GM12872 (cell line): ENCODE measurements around the gene RETREG2.

Experiments
- TF ChIP-seq, protein P1 (sequence below): IDR thresholded peaks from 3 replicates; pipeline ENCODE4 v1.5.1; 2011; ENCODE audit warnings: low read depth, mild to moderate bottlenecking, low read length, moderate library complexity; ENCODE audit not compliant: insufficient read depth

Gene RETREG2

DNA sequence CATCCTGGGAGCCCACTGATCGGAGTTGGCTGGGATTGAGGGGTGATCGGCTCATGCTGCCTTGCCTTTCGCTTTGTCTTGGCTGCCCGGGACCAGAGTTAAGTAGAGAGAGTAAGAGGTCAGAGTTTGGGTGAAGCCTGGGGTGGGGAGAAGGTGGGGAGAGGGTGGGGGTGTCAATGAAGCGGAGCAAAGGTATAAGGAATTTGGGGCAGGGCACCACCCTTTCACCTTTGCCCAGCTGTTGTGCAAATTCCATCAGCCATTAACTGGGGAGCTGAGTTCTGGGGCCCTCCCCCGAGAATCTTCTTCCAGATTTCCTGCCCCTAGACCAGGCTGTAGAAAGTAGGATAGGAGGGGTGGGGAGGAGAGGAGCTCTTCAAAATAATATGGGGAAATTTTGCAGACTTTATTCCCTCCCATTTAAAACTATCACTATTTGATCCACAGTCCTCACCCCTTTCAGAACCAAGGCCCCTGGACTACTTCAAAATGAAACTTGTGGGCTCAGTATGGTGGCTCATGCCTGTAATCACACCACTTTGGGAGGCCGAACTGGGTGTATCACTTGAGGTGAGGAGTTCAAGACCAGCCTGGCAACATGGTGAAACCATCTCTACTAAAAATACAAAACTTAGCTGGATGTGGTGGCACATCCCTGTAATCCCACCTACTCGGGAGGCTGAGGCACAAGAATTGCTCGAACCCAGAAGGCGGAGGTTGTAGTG is 8.0 kb upstream of the RETREG2 start, which contains the start of gene SLC23A3:
SLC23A3 (minus strand) TSS at position 100 of the 725 bp plus-strand sequence; CDS start at position 55, 45 bp downstream.
- TF ChIP-seq, protein P1, sequence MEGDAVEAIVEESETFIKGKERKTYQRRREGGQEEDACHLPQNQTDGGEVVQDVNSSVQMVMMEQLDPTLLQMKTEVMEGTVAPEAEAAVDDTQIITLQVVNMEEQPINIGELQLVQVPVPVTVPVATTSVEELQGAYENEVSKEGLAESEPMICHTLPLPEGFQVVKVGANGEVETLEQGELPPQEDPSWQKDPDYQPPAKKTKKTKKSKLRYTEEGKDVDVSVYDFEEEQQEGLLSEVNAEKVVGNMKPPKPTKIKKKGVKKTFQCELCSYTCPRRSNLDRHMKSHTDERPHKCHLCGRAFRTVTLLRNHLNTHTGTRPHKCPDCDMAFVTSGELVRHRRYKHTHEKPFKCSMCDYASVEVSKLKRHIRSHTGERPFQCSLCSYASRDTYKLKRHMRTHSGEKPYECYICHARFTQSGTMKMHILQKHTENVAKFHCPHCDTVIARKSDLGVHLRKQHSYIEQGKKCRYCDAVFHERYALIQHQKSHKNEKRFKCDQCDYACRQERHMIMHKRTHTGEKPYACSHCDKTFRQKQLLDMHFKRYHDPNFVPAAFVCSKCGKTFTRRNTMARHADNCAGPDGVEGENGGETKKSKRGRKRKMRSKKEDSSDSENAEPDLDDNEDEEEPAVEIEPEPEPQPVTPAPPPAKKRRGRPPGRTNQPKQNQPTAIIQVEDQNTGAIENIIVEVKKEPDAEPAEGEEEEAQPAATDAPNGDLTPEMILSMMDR: no peak

DNA sequence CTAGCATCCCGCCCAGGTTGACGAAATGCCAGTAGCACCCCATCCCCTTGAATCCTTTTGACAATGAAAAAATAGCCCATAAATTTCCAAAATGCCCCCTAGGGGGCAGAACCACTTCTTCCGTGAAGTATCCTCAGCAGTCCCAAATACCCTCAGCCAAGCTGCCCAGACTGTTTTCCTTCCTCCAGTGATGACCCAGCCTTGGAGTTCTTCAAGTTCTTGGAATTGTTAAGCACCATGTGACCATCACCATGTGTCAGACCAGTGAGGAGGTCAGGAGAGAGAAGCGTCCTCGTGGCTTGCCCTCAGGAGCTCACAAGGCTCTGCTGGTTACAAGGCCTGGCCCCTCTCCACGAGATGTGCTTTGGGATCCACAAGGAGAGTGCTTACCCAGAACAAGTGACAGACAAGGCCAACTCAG is 6.8 kb upstream of the RETREG2 start:
- TF ChIP-seq, protein P1: peak; percentile 80

DNA sequence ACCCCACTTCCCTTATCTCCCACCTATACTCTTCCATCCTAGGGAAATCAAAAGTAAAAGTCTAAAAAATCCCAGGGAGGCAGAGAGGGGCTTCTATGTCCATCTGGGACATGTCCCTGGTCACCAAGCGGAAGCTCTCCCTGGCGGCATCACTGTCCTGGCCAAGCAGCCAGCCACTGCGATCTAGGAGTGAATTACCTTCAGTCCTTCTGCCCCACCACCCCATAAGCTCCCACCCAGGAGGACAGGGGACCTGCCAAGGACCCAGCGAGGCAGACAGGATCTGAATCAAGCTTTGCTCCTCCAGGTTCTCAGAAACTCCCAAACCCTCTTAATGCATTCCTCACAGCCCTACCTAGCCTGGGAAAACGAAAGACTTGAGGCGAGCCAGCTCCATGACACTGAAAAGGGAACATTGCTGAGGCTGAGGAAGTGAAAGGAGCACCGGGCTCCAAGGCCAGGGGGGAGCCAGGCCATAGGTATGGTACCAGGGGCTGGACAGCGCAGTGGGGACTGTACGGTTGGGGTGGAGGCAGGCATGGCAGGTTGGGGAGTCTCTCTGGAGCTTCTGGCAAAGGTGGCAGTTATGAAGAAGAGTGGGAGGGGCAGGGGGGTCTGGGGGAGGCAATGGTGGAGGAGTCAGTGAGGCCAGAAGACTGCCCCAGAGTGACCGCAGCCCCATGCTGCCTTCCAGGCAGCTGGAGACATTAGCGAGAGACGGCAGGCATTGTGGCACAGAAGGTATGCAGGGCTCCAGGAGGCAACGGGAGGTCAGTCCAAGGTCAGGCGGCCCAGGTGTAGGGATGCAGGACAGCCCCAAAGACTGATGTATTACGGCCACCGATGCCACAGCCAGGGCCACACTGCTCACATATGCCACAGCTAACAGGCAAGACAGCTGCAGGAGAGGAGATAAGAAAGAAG is 5.6 kb upstream of the RETREG2 start:
- TF ChIP-seq, protein P1: no peak

DNA sequence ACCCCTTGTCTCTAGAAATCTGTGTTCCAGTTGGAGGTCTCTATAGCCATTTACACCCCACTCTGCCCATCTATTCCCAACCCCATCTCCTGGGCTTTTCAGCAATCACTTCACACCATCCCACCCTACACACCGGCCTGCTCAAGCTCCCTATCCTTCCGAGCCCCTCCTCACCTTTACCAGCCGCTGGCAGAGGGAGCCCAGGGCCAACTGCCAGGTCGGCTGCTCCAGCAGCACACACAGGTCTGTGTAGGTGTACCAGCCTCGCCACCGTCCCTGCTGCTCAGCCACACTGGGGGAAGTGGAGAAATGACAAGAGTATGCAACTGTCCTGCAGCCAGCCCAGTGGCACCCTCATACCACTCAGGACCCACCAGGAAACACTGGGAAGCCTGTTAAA is 4.9 kb upstream of the RETREG2 start:
- TF ChIP-seq, protein P1: no peak

DNA sequence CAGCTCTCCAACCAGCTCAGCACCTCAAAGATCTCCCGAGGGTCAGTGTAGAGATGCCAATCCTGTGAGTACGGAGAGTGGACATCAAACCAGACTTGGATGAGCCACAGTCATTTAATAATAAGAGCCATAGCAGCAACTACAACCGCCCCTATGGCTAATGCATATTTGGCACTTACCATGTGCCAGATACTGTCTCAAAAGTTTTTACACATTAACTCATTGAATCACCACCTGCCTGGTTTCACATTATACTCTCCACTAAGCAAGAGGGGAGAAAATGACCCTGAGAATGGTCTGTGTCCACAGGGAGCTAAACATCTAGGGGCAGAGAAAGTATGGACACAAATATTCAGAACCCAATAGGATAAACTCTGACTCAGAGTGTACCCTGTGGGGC is 3.9 kb upstream of the RETREG2 start:
- TF ChIP-seq, protein P1: no peak

DNA sequence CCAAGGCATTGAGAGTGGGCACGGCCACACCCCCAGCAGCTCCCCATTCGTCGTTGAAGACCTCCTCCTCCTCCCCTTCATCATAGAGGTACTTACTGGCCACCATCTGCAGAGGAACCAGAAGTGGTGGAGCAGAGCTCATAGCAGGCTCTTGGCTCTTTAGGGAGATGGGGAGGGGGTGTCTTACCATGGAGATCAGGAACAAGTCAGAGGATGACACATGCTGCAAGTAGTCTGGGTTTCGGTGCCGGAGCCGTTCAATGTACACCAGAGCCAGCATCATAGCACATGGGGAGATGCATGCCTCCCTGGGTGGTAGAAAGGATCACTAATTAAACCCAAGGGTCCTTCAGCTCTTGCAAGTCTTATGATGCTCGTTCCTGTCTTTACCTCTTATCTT is 3.3 kb upstream of the RETREG2 start:
- TF ChIP-seq, protein P1: no peak

DNA sequence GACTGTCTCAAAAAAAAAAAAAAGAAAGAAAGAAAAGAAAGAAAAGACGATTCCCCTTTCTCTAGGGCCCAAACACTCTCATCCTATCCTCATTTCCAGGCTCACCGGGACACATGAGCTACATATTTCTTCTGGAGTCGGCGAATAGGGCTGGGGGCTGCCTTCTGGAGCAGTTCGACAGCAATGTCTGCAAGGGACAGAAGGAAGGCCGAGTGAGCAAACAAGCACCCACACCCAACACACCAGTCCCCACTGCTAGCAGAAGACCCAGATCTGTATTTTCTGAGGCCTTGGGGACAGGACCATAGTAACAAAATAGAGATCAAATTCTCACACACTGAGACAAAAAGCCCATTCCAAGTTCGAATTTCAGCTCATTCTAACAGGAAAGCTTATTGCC is 2.6 kb upstream of the RETREG2 start:
- TF ChIP-seq, protein P1: no peak
